GM21723 (cell line): ENCODE measurements around the gene NR2F1-AS1.
"Not testable (repeated sequence)": the region's sequence is repeated elsewhere in the genome, so short reads cannot be mapped to it uniquely, and the experiment has no call there.

Source experiments
- ATAC-seq: cut with Tn5 transposase; IDR thresholded peaks from one replicate; pipeline ENCODE4 v1.9.1; 2021; ENCODE audit warnings: mild to moderate bottlenecking, moderate library complexity; ENCODE audit not compliant: unreplicated experiment

The NR2F1-AS1 gene

DNA sequence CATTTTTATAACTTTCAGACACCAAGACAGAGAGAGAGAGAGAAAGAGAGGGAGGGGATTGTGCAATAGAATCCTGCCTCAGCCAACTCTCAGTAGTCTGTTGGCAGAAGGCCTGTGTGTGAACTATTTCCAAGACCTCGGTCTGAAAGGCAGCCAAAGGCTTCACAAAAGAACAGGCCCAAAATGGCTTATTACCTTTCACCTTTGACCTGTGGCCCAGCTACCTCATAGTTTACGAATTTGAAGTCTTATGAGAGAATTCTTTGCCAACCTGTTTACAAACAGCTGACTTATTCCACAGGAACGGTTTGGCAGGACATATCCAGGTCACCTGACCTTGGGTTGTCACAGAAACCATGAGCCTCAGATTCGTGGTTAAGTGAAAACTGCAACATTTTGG, 48.6 kb downstream of the NR2F1-AS1 start:
- no peak for ATAC-seq

DNA sequence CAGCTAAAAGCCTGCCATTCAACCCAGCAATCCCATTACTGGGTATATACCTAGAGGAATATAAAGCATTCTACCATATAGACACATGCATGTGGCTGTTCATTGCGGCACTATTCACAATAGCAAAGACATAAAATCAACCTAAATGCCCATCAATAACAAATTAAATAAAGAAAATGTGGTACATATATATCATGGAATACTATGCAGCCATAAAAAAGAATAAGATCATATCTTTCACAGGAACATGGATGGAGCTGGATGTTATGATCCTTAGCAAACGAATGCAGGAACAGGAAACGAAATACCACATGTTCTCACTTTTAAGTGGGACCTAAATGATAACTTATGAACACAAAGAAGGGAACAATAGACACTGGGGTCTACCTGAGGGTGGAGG, 59.2 kb downstream of the NR2F1-AS1 start:
- ATAC-seq = not testable (repeated sequence)

DNA sequence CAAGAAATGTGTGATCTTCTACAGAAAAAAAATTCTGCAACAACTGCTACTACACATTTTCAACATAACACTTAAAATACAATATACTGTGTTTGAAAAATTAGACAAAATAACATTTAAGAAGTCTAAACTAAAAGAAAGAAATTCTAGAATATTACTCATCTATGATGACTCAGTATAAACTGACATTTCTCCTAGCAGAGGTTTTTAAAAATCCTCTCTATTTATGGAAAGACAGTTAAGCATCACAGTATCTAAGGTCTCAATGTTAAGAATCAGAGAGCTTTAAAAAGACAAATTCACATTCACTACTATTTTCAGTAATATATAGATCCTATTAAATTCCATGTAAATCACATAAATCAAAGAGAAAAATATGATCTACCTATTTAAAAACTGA, 61.3 kb downstream of the NR2F1-AS1 start:
- ATAC-seq = no peak

DNA sequence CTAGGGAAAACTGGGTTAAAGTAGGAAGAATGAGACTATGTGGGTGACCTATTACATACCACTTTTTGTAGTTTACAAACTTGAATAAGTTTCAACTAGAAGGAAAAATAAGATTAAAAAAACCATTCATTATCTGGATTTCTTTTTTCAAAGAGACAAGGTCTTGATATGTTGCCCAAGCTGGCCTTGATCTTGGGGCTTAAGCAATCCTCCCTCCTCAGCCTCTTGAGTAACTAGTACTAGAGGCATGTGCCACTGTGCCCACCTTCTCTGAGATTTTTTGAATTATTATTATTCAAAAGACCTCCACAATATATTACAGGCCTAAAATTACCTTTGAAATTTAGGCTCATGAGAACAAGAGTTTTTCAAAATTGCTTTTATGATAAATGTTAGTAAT, 63.2 kb downstream of the NR2F1-AS1 start:
- no peak for ATAC-seq

DNA sequence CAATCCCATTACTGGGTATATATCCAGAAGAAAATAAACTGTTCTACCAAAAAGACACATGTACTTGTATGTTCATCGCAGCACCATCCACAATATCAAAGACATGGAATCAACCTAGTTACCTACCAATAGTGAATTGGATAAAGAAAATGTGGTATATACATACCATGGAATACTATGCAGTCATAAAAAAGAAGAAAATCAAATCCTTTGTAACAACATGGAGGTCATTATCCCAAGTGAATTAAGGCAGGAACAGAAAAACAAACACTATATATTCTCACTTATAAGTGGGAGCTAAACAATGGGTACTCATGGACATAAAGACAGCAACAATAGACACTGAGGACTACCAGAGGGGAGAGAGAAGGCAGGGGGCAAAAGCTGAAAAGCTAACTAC, 67.7 kb downstream of the NR2F1-AS1 start:
- ATAC-seq = no peak

DNA sequence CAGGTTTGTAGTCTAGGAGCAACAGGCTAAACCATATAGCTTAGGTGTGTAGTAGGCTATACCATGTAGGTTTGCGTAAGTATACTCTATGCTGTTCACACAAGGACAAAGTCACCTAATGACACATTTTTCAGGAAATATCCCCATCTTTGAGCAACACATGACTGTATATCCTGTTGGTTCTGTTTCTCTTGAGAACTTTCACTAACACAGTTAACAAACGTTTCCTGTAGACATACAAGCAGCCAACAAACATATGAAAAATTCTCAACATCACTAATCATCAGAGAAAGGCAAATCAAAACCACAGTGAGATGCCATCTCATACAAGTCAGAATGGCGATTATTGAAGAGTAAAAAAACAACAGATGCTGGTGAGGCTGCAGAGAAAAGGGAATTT, 68.2 kb downstream of the NR2F1-AS1 start:
- no peak for ATAC-seq

DNA sequence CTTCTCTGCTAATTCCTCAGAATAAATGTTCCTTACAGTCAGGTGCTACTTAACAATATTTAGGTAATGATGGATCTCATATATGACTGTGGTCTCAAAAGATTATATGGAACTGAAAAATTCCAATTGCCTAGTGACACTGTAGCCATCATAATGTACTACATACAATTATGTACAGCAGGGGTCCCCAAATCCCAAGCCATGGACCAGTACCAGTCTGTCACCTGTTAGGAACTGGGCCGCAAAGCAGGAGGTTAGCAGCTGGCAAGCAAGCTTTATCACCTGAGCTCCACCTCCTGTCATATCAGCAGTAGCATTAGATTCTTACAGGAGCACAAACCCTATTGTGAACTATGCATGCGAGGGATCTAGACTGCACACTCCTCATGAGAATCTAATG, 69.6 kb downstream of the NR2F1-AS1 start:
- ATAC-seq = no peak

DNA sequence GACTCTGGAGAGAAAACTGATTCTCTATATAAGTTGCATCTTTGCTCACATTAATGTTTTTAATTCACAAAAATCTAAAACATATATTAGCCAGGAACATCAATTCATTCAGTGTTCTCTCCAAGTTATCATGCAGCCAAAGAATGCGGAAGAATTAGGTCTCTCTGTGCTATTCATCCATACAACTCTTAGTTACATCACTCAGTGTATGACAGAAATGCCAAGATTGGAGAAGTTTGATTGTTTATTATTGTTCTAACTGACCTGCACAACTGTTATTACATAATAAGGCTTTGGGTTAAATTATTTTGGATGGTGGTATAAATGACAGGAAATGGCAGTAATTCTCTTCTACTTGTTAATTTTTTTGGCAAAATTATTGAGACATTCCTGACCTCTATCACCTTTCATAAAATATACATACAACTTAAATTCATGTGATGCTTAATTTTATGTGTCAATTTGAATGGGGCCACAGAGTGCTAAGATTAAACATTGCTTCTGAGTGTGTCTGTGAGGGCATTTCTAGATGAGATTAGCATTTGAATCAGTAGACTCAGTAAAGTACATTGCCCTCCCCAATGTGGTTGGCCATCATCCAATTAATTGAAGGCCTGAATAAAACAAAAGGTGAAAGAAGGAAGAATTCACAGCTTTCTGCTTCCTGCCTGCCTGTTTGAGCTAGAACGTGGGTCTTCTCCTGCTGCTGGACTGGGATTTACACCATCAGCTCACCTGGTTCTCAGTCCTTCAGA, 70.2 kb downstream of the NR2F1-AS1 start:
- no peak for ATAC-seq

DNA sequence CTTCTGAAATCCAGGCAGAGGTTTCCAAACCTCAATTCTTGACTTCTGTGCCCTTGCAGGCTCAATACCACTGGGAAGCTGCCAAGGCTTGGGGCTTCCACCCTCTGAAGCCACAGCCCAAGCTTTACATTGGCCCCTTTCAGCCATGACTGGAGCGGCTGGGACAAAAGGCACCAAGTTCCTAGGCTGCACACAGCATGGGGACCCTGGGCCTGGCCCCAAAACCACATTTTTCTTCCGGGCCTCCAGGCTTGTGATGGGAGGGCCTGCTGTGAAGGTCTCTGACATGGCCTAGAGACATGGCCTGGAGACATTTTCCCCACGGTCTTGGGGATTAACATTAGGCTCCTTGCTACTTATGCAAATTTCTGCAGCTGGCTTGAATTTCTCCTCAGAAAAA, 75.5 kb downstream of the NR2F1-AS1 start:
- ATAC-seq = not testable (repeated sequence)

DNA sequence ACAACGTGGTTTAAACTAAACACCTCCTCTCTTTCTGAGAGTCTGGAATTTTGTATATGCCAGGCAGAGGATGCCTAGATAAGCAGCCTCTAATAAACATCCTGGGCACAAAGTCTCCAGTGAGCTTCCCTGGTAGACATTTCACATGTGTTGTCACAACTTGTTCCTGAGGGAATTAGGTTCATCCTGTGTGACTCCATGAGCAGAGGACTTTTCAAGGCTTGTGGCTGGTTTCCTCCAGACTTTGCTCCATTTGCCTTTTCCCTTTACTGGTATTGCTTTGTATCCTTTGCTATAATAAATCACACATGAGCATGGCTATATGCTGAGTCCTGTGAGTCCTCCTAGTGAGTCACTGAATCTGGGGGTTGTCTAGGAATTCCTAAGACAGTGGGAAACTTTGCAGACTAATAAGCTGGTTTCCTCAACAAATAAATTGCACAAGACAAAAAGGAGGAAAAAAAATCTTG, 77.4 kb downstream of the NR2F1-AS1 start:
- no peak for ATAC-seq

DNA sequence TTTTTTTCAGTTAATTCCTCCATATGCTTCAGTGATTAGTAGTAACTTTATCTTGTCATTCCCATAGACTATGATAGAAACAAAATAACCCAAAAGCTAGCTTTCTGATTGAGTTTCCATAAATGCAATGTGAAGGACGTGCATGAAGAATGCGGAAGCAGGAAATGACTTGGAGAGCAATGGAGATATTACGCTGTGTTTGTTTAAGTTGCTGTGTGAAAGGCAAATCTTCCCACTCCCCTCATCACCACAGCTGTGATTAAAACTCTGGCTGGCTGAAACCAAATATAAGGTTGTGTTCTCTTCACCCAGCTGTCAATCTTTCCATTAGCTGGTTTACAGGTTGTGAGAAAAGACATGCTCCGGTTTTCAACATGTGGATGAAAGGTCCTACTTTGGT, 83.9 kb downstream of the NR2F1-AS1 start:
- no peak for ATAC-seq

DNA sequence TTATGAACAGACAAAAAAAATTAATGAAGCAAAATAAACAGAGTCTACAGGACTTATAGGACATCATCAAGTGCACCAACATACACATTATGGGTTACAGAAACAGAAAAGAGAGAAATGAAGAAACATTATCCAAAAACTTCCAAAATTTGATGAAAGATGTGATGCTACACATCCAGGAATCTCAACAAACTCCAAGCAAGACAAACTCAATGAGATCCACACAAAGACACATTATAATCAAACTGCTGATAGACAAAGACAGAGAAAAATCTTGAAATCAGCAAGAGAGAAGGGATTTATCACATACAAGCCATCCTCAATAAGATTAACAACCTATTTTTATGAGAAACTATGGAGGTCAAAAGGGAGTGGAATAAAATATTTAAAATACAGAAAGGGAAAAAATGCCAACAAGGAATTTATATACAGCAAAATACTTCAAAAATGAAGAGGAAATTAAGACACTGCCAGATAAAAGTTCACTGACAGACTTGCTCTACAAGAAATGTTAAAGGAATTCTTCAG, 101.0 kb downstream of the NR2F1-AS1 start:
- ATAC-seq = no peak

DNA sequence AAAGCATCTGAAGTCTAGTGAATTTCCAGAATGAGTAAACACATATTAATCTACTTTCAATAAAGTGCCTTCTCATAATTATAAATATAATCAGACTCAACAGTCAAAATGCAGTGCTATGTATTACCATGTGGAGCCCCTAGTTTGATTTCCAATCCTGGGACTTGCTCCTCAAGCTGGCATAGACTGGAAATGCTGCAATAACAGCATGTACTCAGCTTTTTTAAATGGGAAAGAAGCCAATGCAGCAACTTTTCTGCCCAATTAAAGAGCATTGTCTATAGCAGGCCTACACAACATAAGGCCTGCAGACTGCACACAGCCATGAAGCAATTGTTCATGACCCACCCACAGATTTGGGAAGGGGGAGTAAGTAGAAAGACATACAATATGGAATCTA, 103.2 kb downstream of the NR2F1-AS1 start:
- no peak for ATAC-seq

DNA sequence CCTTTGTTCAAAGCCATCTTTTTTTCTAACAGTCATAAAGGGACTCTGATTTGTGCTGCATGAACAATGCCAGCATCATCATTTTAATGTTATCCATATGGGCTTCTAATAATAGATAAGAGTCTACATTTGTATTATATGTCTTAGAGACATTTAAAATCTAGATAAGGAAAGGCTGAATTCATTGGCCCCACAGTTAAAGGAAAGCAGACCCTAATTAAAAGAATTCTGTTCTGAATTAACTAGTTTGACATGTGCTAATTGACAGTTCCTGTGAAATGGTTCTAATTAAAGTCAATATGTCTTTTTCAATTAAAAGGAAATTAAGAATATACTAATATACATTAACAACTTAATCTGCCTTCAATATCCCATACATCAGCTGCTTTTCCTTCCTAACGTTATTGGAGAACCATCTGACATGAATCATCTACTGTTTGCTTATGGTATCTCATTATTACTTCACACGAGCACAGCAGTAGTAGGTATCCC, 104.7 kb downstream of the NR2F1-AS1 start:
- no peak for ATAC-seq

DNA sequence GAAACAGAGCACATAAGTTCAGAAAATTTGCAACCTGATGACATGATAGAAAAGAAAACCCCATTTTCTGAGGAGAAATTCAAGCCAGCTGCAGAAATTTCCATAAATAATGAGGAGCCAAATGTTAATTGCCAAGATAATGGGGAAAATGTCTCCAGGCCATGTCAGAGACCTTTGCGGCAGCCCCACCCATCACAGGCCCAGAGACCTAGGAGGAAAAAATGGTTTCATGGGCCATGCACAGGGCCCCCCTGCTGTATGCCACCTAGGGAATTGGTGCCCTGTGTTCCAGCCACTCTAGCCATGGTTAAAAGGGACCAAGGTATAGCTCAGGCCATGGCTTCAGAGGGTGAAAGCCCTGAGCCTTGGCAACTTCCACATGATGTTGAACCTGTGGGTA, 118.1 kb downstream of the NR2F1-AS1 start:
- no peak for ATAC-seq

DNA sequence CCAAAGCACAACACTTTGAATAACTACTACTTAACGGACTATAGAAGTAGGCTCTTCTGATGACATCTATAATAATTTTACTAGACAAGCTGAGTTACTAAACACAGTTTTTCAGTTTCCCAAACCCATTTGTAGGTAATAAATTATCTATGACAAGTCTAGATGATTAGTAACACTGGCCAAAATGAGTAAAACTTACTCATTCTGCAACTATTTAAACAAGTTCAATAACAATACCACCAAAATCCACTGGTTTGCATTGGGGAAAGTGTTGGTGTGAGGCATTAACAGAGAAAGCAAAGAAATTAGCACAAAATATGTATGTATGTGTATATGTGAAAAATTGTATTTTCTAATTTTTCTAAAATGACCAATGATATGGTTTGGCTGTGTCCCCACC, 119.3 kb downstream of the NR2F1-AS1 start:
- ATAC-seq = no peak

DNA sequence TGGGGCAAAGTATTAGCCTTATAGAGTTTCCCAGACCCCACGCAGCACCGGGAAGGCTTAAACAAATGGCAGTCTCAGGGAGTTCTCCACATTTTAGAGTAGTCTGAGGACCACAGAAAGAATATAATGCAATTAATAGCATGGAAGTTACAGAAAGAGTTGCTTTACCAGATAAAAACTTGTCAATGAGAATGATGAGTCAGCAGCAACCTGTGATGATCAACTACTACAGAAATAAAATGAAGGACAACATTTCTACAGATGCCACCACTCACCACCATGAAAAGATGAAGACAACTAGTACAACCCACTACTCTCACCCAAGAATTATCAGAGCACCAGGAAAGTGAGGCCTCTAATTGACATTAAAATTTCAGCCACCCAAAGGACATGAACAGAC, 120.7 kb downstream of the NR2F1-AS1 start:
- no peak for ATAC-seq

DNA sequence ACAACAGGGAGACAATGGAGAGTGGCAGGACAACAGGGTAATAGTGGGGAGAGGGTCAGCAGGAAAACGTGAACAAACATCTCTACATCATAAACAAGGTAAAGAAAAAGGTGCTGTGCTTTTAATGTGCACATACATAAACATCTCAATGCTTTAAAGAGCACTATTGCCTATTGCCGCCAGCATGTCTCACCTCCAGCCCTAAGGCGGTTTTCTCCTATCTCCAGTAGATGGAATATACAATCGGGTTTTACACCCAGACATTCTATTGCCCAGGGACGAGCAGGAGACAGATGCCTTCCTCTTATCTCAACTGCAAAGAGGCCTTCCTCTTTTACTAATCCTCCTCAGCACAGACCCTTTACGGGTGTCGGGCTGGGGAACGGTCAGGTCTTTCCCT, 124.2 kb downstream of the NR2F1-AS1 start:
- ATAC-seq = not testable (repeated sequence)

DNA sequence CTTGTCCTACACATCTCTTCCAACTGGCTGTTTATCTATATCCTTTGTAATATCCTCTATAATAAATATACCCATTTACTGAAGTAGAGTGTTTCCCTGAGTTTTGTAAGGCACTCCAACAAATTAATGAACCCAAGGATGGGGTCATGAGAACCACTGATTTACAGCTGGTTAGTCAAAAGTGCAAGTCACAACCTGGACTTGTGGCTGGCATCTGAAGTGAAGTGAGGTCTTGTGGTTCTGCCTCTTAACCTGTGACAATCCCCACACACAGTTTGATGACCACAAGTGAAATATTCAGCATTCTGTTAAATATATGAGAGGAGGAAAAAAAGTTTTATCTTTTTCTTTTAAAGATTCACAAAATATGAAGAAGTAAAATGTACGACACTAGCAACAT, 126.1 kb downstream of the NR2F1-AS1 start:
- no peak for ATAC-seq

DNA sequence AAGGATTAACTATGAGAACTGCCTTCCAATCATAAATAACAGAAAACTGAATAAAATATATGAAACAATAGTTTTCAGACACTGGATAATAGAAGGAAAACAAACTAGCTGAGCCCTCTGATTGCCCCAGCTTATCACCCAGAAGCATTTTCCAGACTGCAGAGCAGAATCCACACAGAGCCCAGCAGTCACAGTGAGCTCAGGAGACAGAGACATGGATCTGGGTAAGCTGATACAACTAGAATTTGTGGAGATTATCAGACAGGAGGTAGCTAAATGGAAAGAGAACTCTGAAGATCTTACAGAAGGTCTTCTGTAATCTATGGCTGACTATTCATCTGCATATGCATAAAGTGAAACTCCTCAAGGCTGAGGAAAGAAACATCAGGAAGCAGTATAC, 128.8 kb downstream of the NR2F1-AS1 start:
- no peak for ATAC-seq

DNA sequence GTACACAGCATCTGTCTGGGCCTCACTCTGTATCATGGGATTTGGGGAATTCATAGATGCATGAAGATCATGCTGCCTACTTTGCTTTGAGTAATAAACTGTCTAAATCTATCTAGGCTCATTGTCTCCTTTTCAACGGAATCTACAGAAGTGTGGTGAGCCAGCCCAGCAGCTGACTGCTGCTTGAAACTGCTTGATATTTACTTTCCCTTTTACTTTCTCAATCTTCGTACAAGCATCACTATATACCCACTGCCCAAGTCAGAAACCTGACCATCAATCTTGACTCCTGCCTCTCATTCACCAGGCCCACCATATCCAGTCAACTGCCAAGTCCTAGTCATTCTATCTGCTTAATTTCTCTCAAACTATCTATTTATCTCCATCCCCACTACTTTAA, 142.9 kb downstream of the NR2F1-AS1 start:
- no peak for ATAC-seq

DNA sequence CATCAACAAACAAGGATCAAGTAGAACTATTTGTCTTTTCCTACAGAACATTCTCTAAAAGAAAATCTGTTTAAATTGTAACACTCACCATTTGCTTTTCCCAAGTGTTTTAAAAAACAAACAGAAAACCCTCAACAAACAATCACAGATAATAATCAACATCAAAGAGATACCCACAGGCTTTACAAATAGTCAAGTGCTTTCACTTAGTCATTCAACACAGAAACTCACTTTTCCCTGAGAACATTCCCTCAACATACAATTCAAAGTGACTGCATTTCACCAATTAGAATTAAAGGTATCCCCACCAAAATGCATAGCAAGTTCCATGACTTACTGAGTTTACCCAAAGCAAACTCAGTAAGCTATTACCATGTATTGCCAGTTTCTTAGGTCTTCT, 144.9 kb downstream of the NR2F1-AS1 start:
- ATAC-seq = no peak

DNA sequence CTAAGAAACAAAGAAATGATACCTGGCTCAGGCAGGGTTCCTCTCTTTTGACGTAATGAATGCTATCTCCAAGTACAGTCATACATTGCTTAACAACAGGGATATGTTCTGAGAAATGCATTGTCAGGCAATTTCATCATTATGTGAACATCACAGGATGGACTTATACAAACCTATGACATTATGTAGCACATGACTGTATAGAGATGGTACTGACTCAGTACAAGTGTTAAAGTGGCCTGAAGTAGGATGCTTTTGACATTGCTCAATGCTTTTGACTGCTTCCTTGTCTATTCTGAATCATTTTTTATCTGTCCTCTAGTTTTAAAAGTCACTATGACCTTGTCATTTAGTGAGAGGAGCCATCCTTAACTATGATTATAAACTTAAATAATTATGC, 147.6 kb downstream of the NR2F1-AS1 start:
- ATAC-seq = no peak
